ENCODE results near the gene WDR91. TPM values are rescaled to one million over a fixed set of nuclear protein-coding genes. Genes with fewer than 3 reads are reported as not detected.

The WDR91 gene
- total and polyA plus RNA-seq, 8 donors: 6.3 to 79.4 (median 15.5) TPM

DNA sequence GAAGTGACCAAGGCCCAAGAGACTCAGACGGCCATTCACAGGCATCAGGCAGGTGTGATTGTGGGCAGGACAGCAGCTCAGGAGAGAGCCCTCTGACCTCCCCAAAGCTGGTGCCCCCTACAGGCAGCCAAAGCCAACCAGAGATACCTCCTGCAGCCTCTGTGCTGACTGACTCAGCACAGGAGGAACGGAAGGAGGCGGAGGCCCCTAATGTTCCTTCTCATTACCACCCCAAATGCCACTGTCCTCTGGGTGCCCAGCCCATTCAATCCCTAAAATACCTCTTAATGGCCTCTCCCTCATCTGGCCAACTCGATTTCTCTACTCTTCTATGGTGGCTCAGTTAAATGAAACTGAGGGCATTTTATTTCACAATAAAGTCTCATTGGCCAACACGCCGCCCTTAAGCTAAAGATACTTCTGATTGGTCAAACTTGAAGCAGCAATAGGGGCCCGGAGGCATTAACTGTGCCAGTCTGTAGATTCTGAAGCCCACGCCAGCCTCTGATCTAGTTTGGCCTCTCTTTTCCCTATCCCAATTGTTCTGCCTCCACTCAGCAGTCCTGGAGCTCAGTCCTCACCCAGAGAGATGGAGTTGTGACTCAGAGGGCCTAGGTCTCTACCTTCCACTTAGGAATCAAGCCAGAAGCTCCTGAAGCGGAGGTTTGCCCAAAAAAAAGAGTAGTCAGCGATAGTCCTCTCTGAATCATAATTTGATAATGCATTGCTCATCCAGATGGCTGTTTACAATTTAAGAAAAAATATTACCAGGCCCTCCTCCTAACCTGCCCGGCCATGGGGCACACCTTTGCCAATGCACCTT, 42.0 kb downstream of the WDR91 start:
- 49 to 53% (median 52%) methylated on average over 11 of the region's 11 CpGs for WGBS, 5 donors
- intact Hi-C loops (cut with DNase I; ENCODE audit: low total_unique reads): loop anchor here (10.0 kb wide), 1 partner anchor 175 kb away; no protein-coding TSS in a partner anchor
- DNase-seq: peak in 1 of 2 donors; percentile 48

DNA sequence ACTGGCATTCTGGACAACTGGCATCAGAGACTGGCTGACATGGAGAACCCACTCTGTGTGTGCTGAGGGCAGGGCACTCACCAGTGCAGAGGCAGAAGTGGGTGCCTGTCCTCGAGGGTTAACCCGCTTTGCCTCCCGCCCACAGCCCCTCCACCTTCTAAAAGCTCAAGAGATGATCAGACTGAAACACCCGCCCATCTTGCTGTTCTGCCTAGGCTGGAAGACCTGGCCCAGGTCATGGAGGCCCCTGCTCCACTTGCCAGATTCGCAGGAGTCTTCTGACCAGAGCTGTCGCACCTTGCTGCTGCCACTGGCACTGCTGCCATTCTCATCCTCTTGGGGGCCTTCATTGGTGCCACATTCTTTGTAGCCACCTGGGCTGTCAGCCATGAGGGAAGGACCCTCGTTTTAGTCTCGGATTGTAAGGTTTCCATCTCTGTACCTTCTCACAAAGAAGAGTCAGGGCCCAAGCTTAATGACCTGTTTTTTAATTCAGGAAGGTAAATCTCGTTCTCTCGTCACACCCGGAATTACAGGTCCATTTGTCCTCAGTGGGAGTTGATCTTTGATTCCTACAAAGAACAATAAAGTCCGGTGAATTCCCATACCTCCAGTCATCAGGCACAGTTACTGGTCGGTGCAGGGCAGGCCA, 42.7 kb downstream of the WDR91 start:
- no peak for DNase-seq
- Histone ChIP-seq H3K27me3 (no peaks in the 10 kb centered on the region), H3K4me3 (peak overlapping the region in 1 of 4 donors; percentile 73), H3K36me3 (peaks cover 31 to 52% (median 46%) of the 10 kb centered on the region in 4 donors), H3K9me3 (no peaks in the 10 kb centered on the region), H3K4me1 (peaks cover 35 to 65% (median 60%) of the 10 kb centered on the region in 4 donors), H3K27ac (peak overlapping the region; percentile 89 to 99 (median 96))
- WGBS, 5 donors: 87 to 92% (median 91%) methylated on average over 13 of the region's 13 CpGs
- TF ChIP-seq POLR2A (IDR thresholded peaks at IDR 0.05): no peak
- TF ChIP-seq CTCF (IDR thresholded peaks at IDR 0.05): no peak
- no peak for TF ChIP-seq EP300 (IDR thresholded peaks at IDR 0.05)
- no peak for TF ChIP-seq POLR2AphosphoS5 (IDR thresholded peaks at IDR 0.05)
- intact Hi-C loops (cut with DNase I; ENCODE audit: low total_unique reads): loop anchor here (10.0 kb wide), 1 partner anchor 174 kb away; no protein-coding TSS in a partner anchor

More for the DNA sequence above, 42.0 kb downstream of the WDR91 start:
- Histone ChIP-seq H3K4me3 (peak overlapping the region; percentile 66 to 91 (median 78)), H3K4me1 (peaks cover 35 to 65% (median 60%) of the 10 kb centered on the region in 4 donors), H3K27me3 (no peaks in the 10 kb centered on the region), H3K9me3 (no peaks in the 10 kb centered on the region), H3K36me3 (peaks cover 31 to 44% (median 39%) of the 10 kb centered on the region in 4 donors), H3K27ac (peak overlapping the region; percentile 89 to 99 (median 96))
- TF ChIP-seq POLR2A (IDR thresholded peaks at IDR 0.05) (no peak), POLR2AphosphoS5 (IDR thresholded peaks at IDR 0.05) (peak in 1 of 3 donors; percentile 32), CTCF (IDR thresholded peaks at IDR 0.05) (peak in 1 of 7 experiments; percentile 27), EP300 (IDR thresholded peaks at IDR 0.05) (no peak)

DNA sequence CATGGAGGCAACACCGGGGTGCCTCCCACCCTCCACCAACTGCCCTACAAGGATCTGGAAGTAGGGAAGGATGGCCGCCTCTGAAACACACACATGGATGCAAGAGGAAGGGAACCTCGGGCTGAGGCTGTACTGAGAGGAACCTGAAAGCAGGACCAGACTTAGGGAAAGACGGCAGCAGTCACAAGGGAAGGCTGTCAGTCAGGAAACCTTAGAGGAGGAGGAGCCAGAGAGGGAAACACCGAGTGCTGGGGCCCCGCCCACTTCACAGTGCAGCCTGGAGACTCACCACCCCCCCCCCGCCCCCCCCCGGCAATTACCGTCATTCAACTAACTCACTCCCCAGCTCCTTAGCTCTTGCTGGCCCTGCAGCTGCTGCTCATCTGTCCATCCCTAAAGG, 43.3 kb downstream of the WDR91 start:
- DNase-seq: no peak
- peaks cover 31 to 52% (median 47%) of the 10 kb centered on the region in 4 donors for H3K36me3 ChIP-seq
- H3K4me1 ChIP-seq: peaks cover 35 to 65% (median 60%) of the 10 kb centered on the region in 4 donors
- TF ChIP-seq EP300 (IDR thresholded peaks at IDR 0.05): no peak
- no peak for TF ChIP-seq POLR2A (IDR thresholded peaks at IDR 0.05)
- H3K4me3 ChIP-seq: peak overlapping the region in 1 of 4 donors; percentile 73
- no peaks in the 10 kb centered on the region for H3K27me3 ChIP-seq
- intact Hi-C loops (cut with DNase I; ENCODE audit: low total_unique reads): loop anchor here (10.0 kb wide), 1 partner anchor 173 kb away; no protein-coding TSS in a partner anchor
- H3K27ac ChIP-seq: peak overlapping the region in 4 of 5 donors; percentile 41 to 99 (median 96)
- H3K9me3 ChIP-seq: no peaks in the 10 kb centered on the region
- WGBS, 5 donors: 42 to 58% (median 48%) methylated on average over 6 to 9 of the region's 9 CpGs

GRCh38 chr7:135167365-135167917, 43.9 kb downstream of the WDR91 start:
- peaks cover 35 to 65% (median 60%) of the 10 kb centered on the region in 4 donors for H3K4me1 ChIP-seq
- peak overlapping the region in 4 of 5 donors; percentile 41 to 99 (median 96) for H3K27ac ChIP-seq
- TF ChIP-seq EP300 (IDR thresholded peaks at IDR 0.05) (no peak), POLR2A (IDR thresholded peaks at IDR 0.05) (no peak), POLR2AphosphoS5 (IDR thresholded peaks at IDR 0.05) (no peak), CTCF (IDR thresholded peaks at IDR 0.05) (no peak)
- WGBS, 5 donors: 67 to 80% (median 69%) methylated on average over 12 of the region's 12 CpGs
- intact Hi-C loops (cut with DNase I; ENCODE audit: low total_unique reads): loop anchor here (10.0 kb wide), 1 partner anchor 173 kb away; no protein-coding TSS in a partner anchor
- peak overlapping the region in 2 of 4 donors; percentile 2 to 73 for H3K4me3 ChIP-seq
- H3K27me3 ChIP-seq: no peaks in the 10 kb centered on the region
- peaks cover 31 to 52% (median 47%) of the 10 kb centered on the region in 4 donors for H3K36me3 ChIP-seq
- no peak for DNase-seq
- no peaks in the 10 kb centered on the region for H3K9me3 ChIP-seq
